ENCODE results near the gene ERGIC1.

Gene ERGIC1

DNA sequence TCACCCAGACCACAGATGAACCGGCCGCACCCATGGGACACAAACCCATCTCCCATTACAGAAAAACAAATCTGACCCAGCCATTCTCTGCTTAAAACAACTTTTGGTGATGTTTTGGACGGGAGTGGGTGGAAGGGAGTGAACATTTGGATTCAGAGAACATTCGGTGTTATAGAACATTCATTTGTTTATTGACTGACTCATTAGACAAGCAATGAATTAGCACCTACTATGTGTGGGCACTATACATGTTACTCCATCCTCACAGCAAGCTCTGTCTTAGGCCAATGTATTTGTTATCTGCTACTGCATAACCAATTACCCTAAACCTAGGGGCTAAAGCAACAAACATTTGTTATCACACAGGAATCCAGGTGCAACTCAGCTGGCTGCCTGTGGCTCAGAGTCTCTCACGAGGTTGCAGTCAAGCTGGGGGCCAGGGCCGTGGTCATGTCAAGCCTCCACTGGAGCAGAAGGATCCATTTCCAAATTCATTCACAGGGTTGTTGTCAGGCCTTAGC is 5.1 kb upstream of the ERGIC1 start:
- DNase-seq, result peak; percentile 68
- TF ChIP-seq, protein P1, sequence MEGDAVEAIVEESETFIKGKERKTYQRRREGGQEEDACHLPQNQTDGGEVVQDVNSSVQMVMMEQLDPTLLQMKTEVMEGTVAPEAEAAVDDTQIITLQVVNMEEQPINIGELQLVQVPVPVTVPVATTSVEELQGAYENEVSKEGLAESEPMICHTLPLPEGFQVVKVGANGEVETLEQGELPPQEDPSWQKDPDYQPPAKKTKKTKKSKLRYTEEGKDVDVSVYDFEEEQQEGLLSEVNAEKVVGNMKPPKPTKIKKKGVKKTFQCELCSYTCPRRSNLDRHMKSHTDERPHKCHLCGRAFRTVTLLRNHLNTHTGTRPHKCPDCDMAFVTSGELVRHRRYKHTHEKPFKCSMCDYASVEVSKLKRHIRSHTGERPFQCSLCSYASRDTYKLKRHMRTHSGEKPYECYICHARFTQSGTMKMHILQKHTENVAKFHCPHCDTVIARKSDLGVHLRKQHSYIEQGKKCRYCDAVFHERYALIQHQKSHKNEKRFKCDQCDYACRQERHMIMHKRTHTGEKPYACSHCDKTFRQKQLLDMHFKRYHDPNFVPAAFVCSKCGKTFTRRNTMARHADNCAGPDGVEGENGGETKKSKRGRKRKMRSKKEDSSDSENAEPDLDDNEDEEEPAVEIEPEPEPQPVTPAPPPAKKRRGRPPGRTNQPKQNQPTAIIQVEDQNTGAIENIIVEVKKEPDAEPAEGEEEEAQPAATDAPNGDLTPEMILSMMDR (IDR thresholded peaks at IDR 0.05; ENCODE audit: low read depth, low read length, missing control alignments), result no peak
- Histone ChIP-seq H3K4me3 (ENCODE audit: low read depth, low read length) (no peak overlapping the region), H3K36me3 (replicated peaks) (no peaks in the 10 kb centered on the region), H3K27me3 (replicated peaks) (no peaks in the 10 kb centered on the region), H3K27ac (peak overlapping the region; percentile 59)
- in situ Hi-C loops (cut with HindIII; ENCODE audit: low pct_ligation_motif_present, low sequenced_read_pairs), result no loop called here

DNA sequence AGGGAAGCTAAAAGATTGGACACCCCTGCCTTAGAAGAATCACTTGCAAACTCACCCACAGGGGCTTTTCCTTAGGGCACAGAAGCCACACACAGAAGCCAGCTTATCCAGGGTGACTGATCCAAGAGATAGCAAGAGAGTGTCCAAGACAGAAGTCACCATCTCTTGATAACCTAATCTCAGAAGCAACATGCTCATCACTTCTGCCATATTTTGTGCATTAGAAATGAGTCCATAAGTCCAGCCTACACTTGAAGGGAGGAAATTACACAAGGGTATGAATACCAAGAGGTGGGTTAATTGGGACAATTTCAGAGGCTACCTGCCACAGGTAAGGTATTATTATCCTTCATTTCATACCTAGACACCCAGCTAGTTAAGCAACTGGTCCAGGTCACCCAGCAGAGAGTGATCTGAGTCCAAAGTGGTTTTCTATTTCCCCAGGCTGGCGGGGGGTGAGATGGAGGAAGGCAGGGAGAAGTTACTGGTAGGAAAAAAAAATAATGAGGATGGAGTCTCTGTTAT is 3.7 kb upstream of the ERGIC1 start:
- in situ Hi-C loops (cut with HindIII; ENCODE audit: low pct_ligation_motif_present, low sequenced_read_pairs), result no loop called here
- TF ChIP-seq, protein P1 (IDR thresholded peaks at IDR 0.05; ENCODE audit: low read depth, low read length, missing control alignments), result no peak
- DNase-seq, result no peak
- no peaks in the 10 kb centered on the region for H3K27me3 ChIP-seq (replicated peaks)
- H3K27ac ChIP-seq, result peak overlapping the region; percentile 80
- no peaks in the 10 kb centered on the region for H3K36me3 ChIP-seq (replicated peaks)
- no peak overlapping the region for H3K4me3 ChIP-seq (ENCODE audit: low read depth, low read length)

DNA sequence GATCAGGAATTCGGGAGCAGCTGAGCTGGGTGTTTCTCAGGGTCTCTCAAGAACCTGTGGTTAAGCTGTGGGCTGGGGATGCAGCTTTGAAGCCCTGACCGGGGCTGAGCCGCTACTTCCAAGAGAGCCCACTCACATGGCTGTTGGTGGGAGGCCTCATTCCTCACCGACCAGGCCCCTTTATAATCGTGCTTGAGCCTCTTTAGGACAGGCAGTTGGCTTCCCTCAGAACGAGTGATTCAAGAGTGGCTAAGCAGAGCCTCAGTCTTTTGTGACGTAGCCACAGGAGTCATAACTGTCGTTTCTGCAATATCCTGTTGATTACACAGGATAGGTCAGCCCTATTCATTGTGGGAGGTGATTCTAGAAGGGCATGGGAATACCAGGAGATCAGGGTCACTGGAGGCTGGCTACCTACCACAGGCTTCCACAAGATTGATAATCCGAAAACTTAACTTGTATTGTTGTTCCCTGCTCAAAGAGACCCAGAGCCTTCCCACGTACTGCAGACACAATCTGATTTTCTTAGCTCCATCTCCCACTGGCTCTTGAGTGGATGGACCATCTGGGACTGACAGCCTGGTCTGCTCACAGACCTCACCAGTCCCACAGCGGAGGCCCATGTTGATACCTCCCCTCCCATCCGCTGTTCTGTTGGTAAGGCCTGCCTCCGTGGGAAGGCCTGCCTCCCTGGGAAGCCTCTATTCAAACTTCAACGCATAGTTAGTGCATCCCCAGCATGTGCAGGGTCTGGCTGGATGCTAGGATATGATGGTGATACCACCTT is 3.0 kb upstream of the ERGIC1 start:
- Histone ChIP-seq H3K4me3 (ENCODE audit: low read depth, low read length) (no peak overlapping the region), H3K27ac (peak overlapping the region; percentile 80), H3K36me3 (replicated peaks) (no peaks in the 10 kb centered on the region), H3K27me3 (replicated peaks) (no peaks in the 10 kb centered on the region)
- TF ChIP-seq, protein P1 (IDR thresholded peaks at IDR 0.05; ENCODE audit: low read depth, low read length, missing control alignments), result no peak
- in situ Hi-C loops (cut with HindIII; ENCODE audit: low pct_ligation_motif_present, low sequenced_read_pairs), result no loop called here
- peak; percentile 90 for DNase-seq

- Histone ChIP-seq H3K4me3 (ENCODE audit: low read depth, low read length) (no peak overlapping the region), H3K27ac (no peak overlapping the region), H3K27me3 (replicated peaks) (no peaks in the 10 kb centered on the region), H3K36me3 (replicated peaks) (peaks cover 5% of the 10 kb centered on the region)
- in situ Hi-C loops (cut with HindIII; ENCODE audit: low pct_ligation_motif_present, low sequenced_read_pairs), result no loop called here
- TF ChIP-seq, protein P1 (IDR thresholded peaks at IDR 0.05; ENCODE audit: low read depth, low read length, missing control alignments), result no peak
- DNase-seq, result no peak
Measured at GRCh38 chr5:172832383-172833315, 1.4 kb upstream of the ERGIC1 start.

GRCh38 chr5:172833372-172833685 is 722 bp upstream of the ERGIC1 start:
- Histone ChIP-seq H3K27ac (peak overlapping the region; percentile 74), H3K36me3 (replicated peaks) (peaks cover 5% of the 10 kb centered on the region), H3K4me3 (ENCODE audit: low read depth, low read length) (peak overlapping the region; percentile 86), H3K27me3 (replicated peaks) (no peaks in the 10 kb centered on the region)
- in situ Hi-C loops (cut with HindIII; ENCODE audit: low pct_ligation_motif_present, low sequenced_read_pairs), result no loop called here
- TF ChIP-seq, protein P1 (IDR thresholded peaks at IDR 0.05; ENCODE audit: low read depth, low read length, missing control alignments), result no peak
- DNase-seq, result no peak

All from brain microvascular endothelial cell (primary cell).